Heart left ventricle (tissue), 13 donors: ENCODE data around the gene LUZP4.

Experiments used
- CTCF ChIP-seq, 12 donors: fragments of 200-600 bp; sonication (generic) in 4 of 12; IDR thresholded peaks; one replicate each; pipeline versions ENCODE4 v1.5.0 to v1.8.0; 2018 to 2022; ENCODE audit warnings: antibody characterized with exemption in 12 of 12, mild to moderate bottlenecking in 5 of 12
- POLR2A ChIP-seq, 2 donors: fragments of 450-650 bp; IDR thresholded peaks; one replicate each; pipeline ENCODE4 v1.6.1; 2017; ENCODE audit warnings: antibody characterized with exemption in 2 of 2, mild to moderate bottlenecking in 2 of 2, moderate library complexity in 2 of 2
- donor health status: ischemic (EF 13 %, LVEDD 7.1; RV severe dilation, severe dysfunction).
- donor health status: DM: no; HTN: yes; CAD: no.
- donor health status: DM: no; HTN: no; CAD: no.
- donor health status: ischemic (EF 25% LVEDD 6.9; RV normal size, moderate dysfunction).
- donor health status: ischemic (EF 25% LVEDD 5.7; RV mildly dilated, moderate dysfunction).
- donor health status: ischemic (EF 35%, LVEDD 5.7; RV mildly dilated, moderate dysfunction).
- donor health status: nonischemic (EF 11% LVEDD 7.7; RV severe dilation, severe dysfunction).
- donor health status: DM: yes; HTN: yes; CAD: no.
- donor health status: PGD.
- donor health status: ischemic (EF 29% LVEDD 5.4; RV normal size, mild dysfunction).
- donor health status: nonischemic (EF 23%, LVEDD 6.1; RV moderate dilation, normal function).

- TF ChIP-seq CTCF (IDR thresholded peaks at IDR 0.05) (no peak), POLR2A (IDR thresholded peaks at IDR 0.05) (no peak)
Measured at GRCh38 chrX:115332832-115333231, 43.3 kb downstream of the LUZP4 start.
